NCI-H2081 treated with DMSO at 0.1 percent for 48 hours (cell line): Measurements from ENCODE around the gene VAC14.
"Not testable (repeated sequence)": the region's sequence is repeated elsewhere in the genome, so short reads cannot be mapped to it uniquely, and the experiment has no call there.

Experiments used
- DNase-seq: peaks from one replicate; lab custom pipeline; 2025; lab: John Stamatoyannopoulos, UW

Gene VAC14

GRCh38 chr16:70800781-70801480, at the start of gene VAC14:
Gene VAC14, minus strand, starts transcription at chr16:70801158. Its CDS starts 258 bp downstream, at chr16:70800900.
- DNase-seq, result peak; percentile 35

GRCh38 chr16:70823498-70824118, 22.6 kb upstream of the VAC14 start:
- not testable (repeated sequence) for DNase-seq

GRCh38 chr16:70822734-70823133, 21.8 kb upstream of the VAC14 start:
- not testable (repeated sequence) for DNase-seq

- DNase-seq, result not testable (repeated sequence)
These were observed 17.1 kb upstream of the VAC14 start for GRCh38 chr16:70818088-70818487.

- no peak for DNase-seq
These were observed 8.6 kb upstream of the VAC14 start for GRCh38 chr16:70809392-70810060.

- no peak for DNase-seq
These were observed 7.4 kb upstream of the VAC14 start for GRCh38 chr16:70808371-70808770.

GRCh38 chr16:70805787-70806186, 4.8 kb upstream of the VAC14 start:
- no peak for DNase-seq

- DNase-seq, result no peak
These were observed 4.4 kb upstream of the VAC14 start for GRCh38 chr16:70805380-70805779.

GRCh38 chr16:70804734-70805169, 3.8 kb upstream of the VAC14 start:
- no peak for DNase-seq

GRCh38 chr16:70804153-70804733, 3.3 kb upstream of the VAC14 start:
- DNase-seq, result no peak

GRCh38 chr16:70803319-70803718, 2.4 kb upstream of the VAC14 start:
- DNase-seq, result no peak

- no peak for DNase-seq
These were observed 653 bp upstream of the VAC14 start for GRCh38 chr16:70801611-70802010.

- DNase-seq, result no peak
These were observed 647 bp downstream of the VAC14 start for GRCh38 chr16:70800311-70800710.

- no peak for DNase-seq
These were observed 4.7 kb downstream of the VAC14 start for GRCh38 chr16:70796301-70796700.

- no peak for DNase-seq
These were observed 5.6 kb downstream of the VAC14 start for GRCh38 chr16:70795296-70795912.

GRCh38 chr16:70793851-70794502, 7.0 kb downstream of the VAC14 start:
- no peak for DNase-seq

GRCh38 chr16:70790815-70791214, 10.1 kb downstream of the VAC14 start:
- no peak for DNase-seq

GRCh38 chr16:70789595-70790447, 11.1 kb downstream of the VAC14 start:
- DNase-seq, result no peak

GRCh38 chr16:70788668-70789594, 12.0 kb downstream of the VAC14 start:
- no peak for DNase-seq
